D721Med (cell line): ENCODE measurements around the gene ACAP1.
"Not testable (repeated sequence)": the region's sequence is repeated elsewhere in the genome, so short reads cannot be mapped to it uniquely, and the experiment has no call there.

Experiments used
- DNase-seq: peaks from one replicate; pipeline ENCODE4 v3.0.0; 2011; ENCODE audit warnings: low spot score; ENCODE audit not compliant: insufficient read length
- FAIRE-seq: peaks from 2 replicates; lab custom pipeline; 2011; peaks lifted over from hg19 to GRCh38; lab: Jason Lieb, UNC
- TF ChIP-seq, protein P1 (sequence below): IDR thresholded peaks from 2 replicates; pipeline ENCODE4 v1.5.1; 2012; ENCODE audit warnings: mild to moderate bottlenecking, control low read depth; ENCODE audit not compliant: insufficient read depth; ENCODE audit errors: missing control alignments

The ACAP1 gene

DNA sequence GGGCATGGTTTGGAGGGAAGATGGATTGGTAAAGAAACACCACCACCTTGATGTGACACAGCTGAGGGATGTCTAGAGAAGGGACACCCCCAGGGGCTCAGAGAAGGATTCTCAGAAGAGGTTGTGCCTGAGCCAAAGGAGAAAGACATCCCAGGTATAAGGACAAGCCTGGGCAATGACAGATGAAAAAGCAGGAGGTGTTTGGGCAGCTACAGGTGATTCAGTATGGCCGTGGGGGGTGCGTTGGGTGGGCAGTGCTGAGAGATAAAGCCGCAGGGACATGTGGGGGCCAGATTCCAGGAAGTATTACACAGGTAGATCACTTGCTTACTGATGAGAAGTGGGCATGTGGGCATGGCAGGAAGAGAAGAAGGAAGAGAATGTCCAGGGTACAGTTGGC is 25.6 kb downstream of the ACAP1 start:
- no peak for FAIRE-seq
- TF ChIP-seq, protein P1, sequence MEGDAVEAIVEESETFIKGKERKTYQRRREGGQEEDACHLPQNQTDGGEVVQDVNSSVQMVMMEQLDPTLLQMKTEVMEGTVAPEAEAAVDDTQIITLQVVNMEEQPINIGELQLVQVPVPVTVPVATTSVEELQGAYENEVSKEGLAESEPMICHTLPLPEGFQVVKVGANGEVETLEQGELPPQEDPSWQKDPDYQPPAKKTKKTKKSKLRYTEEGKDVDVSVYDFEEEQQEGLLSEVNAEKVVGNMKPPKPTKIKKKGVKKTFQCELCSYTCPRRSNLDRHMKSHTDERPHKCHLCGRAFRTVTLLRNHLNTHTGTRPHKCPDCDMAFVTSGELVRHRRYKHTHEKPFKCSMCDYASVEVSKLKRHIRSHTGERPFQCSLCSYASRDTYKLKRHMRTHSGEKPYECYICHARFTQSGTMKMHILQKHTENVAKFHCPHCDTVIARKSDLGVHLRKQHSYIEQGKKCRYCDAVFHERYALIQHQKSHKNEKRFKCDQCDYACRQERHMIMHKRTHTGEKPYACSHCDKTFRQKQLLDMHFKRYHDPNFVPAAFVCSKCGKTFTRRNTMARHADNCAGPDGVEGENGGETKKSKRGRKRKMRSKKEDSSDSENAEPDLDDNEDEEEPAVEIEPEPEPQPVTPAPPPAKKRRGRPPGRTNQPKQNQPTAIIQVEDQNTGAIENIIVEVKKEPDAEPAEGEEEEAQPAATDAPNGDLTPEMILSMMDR: no peak
- no peak for DNase-seq

DNA sequence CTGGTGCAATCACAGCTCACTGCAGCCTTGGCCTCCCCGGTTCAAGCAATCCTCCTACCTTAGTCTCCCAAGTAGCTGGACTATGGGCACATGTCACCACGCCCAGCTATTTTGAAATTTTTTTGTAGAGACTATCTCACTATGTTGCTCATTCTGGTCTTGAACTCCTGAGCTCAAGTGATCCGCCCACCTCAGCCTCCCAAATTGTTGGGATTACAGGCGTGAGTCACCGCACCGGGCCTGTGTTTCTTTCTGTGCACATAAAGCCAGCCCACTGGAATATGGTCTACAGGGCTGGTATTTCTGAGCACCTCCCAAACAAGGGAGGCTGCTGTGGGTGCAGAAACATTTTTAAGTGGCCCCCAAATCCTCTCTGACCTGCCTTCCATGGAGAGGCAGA is 27.0 kb downstream of the ACAP1 start:
- DNase-seq: no peak
- no peak for FAIRE-seq
- TF ChIP-seq, protein P1: no peak

DNA sequence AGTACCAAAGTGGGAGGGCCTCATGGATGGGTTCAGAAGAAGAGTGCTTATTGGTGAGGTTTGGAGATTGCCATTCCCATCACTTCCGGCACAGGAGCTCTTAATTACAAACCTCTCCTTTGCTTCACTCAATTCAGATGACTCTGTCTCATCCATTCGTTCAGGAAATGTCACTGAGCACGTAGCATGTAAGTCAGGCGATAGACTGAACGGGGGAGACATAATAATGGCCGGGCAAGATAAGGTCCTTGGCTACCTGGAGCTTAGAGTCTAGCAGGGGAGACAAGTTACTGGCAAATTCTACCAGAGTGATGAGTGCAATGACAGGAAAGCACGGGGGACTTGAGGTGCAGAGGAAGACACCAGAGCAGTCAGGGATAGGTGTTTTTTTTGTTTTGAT is 29.6 kb downstream of the ACAP1 start:
- not testable (repeated sequence) for DNase-seq
- peak; percentile 70 for FAIRE-seq

DNA sequence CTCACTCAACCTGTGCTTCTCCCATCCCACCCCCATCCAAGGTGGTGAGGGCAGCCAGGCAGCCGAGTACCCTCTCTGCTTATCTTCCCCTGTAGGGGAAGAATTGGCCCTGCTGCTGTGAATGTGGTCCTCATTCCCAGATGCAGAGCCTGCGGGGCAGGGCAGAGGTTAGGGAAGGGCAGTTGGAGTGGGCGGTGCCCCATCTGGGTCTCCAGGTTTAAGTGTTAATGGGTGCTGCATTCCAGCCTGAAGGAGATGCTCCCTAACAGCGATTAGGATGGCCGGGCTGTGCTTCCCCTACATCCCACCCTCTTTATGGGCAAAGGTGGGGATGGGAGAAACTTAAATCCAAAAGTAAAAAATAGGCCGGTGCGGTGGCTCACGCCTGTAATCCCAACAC is 30.8 kb downstream of the ACAP1 start:
- DNase-seq (no peak), FAIRE-seq (no peak)
- TF ChIP-seq, protein P1: no peak

DNA sequence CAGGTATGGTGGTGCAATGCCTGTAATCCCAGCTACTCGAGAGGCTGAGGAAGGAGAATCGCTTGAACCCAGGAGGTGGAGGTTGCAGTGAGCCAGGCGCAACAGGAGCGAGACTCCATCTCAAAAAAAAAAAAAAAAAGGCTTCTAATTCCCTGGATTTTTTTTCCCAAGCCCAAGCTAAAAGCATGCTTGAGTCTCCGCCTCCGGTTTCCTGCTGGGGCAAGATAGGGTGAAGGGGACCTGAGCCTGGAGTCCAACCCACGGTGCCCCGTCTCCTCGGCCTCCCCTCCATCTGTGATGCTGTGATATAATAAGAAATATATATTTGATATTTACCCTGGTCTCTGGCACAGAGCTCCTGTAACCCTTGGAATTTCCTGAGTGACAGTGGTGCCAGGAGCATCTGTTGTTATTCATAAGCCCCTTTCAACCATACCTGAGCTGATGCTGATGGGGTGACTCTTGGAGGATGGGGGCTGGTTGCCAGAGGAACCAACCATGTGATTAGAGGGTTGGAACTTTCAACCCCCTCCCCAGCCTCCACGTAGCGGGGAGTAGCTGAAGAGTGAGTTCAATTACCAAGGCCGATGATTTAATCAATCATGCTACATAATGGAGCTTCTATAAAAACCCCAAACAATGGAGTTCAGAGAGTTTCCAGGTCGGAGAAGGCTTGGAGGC is 31.7 kb downstream of the ACAP1 start:
- no peak for DNase-seq
- FAIRE-seq: no peak
- TF ChIP-seq, protein P1: no peak

DNA sequence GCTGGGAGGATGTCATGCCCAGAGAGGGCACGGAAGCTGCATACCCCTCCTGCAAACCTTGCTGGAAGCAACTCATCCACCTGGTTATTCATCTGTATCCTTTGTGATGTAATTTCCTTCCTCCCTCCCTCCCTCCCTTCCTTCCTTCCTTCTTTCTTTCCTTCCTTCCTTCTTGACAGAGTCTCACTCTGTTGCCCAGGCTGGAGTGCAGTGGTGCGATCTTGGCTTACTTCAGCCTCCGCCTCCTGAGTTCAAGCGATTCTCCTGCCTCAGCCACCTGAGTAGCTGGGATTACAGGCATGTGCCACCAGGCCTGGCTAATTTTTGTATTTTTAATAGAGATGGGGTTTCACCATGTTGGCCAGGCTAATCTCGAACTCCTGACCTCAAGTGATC is 32.3 kb downstream of the ACAP1 start:
- DNase-seq, FAIRE-seq: not testable (repeated sequence)

DNA sequence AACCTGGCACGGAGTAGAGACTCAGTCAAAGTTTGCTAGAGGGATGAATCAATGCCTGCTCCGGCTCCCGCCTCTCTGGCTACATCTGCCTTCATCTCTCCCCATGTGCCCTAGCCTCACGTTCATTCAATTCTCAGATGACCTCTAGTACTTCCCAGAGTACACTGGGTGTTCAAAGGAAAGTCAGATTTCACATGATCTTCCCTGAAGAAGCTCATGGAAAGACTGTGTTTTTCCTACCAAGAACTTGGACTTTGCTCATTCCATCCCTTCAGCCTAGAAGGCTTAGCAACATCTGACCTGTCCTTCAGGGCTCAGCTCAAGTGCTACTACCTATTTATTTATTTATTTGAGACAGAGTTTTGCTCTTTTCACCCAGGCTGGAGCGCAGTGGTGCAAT is 33.5 kb downstream of the ACAP1 start:
- FAIRE-seq (no peak), DNase-seq (no peak)
- TF ChIP-seq, protein P1: no peak

DNA sequence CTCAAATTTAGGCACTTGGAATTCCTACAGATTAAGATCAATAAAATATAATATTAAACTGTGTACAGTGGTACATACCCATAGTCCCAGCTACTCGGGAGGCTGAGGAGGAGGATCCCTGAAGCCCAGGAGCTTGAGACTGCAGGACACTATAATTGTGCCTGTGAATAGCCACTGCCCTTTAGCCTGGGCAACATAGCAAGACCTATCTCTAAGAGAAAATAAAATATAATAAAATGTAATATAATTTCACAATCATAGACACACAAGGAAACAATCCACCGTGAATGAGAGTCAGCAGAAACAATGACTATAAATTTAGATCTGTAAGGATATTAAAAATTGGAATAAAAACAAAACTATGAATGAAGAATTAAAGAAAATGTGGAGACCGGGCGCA is 34.5 kb downstream of the ACAP1 start:
- TF ChIP-seq, protein P1: no peak
- no peak for FAIRE-seq

More for the DNA sequence above, 34.5 kb downstream of the ACAP1 start:
- no peak for DNase-seq
